Mucosa of descending colon (tissue), 3 donors: ENCODE results near the gene ACTC1. TPM values are rescaled to one million over a fixed set of nuclear protein-coding genes. Genes with fewer than 3 reads are reported as not detected.

Experiments
- ATAC-seq: fragments of 200-7000 bp; cut with Tn5 transposase; one replicate; pipeline ENCODE4 v1.9.1; 2020; ENCODE audit warnings: mild to moderate bottlenecking, moderate library complexity
- DNase-seq, 3 donors: peaks; one replicate each; pipeline ENCODE4 v3.0.0-alpha.2; 2020
- H3K36me3 ChIP-seq: fragments of 200-600 bp; one replicate; pipeline ENCODE4 v1.8.0; 2021; ENCODE audit warnings: low read depth, mild to moderate bottlenecking
- H3K4me1 ChIP-seq: fragments of 200-600 bp; one replicate; pipeline ENCODE4 v1.8.0; 2021; ENCODE audit warnings: low read depth, mild to moderate bottlenecking
- H3K4me3 ChIP-seq: fragments of 200-600 bp; one replicate; pipeline ENCODE4 v1.8.0; 2021; ENCODE audit warnings: mild to moderate bottlenecking
- H3K9me3 ChIP-seq: fragments of 200-600 bp; one replicate; pipeline ENCODE4 v1.8.0; 2021; ENCODE audit warnings: mild to moderate bottlenecking
- intact Hi-C, 2 donors: fragments of 100-400 bp; cut with DNase I in 1 of 2; cut with micrococcal nuclease in 1 of 2; formaldehyde crosslinking; loops; one replicate each; pipeline versions ENCODE4 v1.11.0 to v1.11.1; 2022; cut with DNase I, micrococcal nuclease
- long read RNA-seq, 2 donors: library from polyadenylated mRNA; unstranded; transcript quantifications; one replicate each; pipeline ENCODE4 v2.0.0, GENCODE V29; 2019 to 2021
- total RNA-seq, 3 donors: library from RNA; stranded (reverse); fragmentation: NEBNext Ultra II Directional in 2 of 3; extraction: Animal tissue kit (Norgen Biotek cat#: 25700) in 2 of 3; gene quantifications; one replicate each; pipeline versions ENCODE4 v1.2.1 to v1.2.4, GENCODE V29; 2021 to 2023
- TF ChIP-seq, protein P1 (sequence below): fragments of 200-600 bp; IDR thresholded peaks from one replicate; pipeline ENCODE4 v1.8.0; 2022; ENCODE audit warnings: antibody characterized with exemption, mild to moderate bottlenecking
- donor health status: DM: no; HTN: no; CAD: no; lungs with moderate emphysema.
- donor health status: DM: no; HTN: no; CAD: no.
- donor health status: DM: no; HTN: yes; CAD: no.

ACTC1 gene
- 10 to 100 TPM in 1 of 3 donors, 1 to 10 TPM in 1, under 1 TPM in 1; 0.64 to 10.7 (median 1.3) TPM for total RNA-seq
- long read RNA-seq, donor 1, partial matches to known transcripts, result 2 of 3 reads
- long read RNA-seq, donor 1, other reads (novel, unspliced or antisense), result 0 of 3 reads
- long read RNA-seq, donor 2, result 0 reads

- no peaks in the 10 kb centered on the region for H3K4me1 ChIP-seq
- H3K9me3 ChIP-seq, result no peaks in the 10 kb centered on the region
- intact Hi-C loops, result no loop called here
- peak in 1 of 3 donors; percentile 42 for DNase-seq
- TF ChIP-seq, protein P1, sequence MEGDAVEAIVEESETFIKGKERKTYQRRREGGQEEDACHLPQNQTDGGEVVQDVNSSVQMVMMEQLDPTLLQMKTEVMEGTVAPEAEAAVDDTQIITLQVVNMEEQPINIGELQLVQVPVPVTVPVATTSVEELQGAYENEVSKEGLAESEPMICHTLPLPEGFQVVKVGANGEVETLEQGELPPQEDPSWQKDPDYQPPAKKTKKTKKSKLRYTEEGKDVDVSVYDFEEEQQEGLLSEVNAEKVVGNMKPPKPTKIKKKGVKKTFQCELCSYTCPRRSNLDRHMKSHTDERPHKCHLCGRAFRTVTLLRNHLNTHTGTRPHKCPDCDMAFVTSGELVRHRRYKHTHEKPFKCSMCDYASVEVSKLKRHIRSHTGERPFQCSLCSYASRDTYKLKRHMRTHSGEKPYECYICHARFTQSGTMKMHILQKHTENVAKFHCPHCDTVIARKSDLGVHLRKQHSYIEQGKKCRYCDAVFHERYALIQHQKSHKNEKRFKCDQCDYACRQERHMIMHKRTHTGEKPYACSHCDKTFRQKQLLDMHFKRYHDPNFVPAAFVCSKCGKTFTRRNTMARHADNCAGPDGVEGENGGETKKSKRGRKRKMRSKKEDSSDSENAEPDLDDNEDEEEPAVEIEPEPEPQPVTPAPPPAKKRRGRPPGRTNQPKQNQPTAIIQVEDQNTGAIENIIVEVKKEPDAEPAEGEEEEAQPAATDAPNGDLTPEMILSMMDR, result no peak
- ATAC-seq, result peak; percentile 27
- H3K4me3 ChIP-seq, result no peak within 1 kb of the TSS
- H3K36me3 ChIP-seq, result no peaks in the 10 kb centered on the region
These were observed at the start of gene ACTC1 for GRCh38 chr15:34795267-34796081. TSS of gene ACTC1 (minus strand) at chr15:34795549. CDS start at chr15:34794808, 741 bp downstream.

- no peak for DNase-seq
- no peaks in the 10 kb centered on the region for H3K4me1 ChIP-seq
- H3K9me3 ChIP-seq, result no peaks in the 10 kb centered on the region
- TF ChIP-seq, protein P1, result no peak
- no peaks in the 10 kb centered on the region for H3K36me3 ChIP-seq
- H3K4me3 ChIP-seq, result no peak overlapping the region
- intact Hi-C loops, result no loop called here
- no peak for ATAC-seq
These were observed 45.9 kb upstream of the ACTC1 start for GRCh38 chr15:34841262-34841725.

GRCh38 chr15:34838282-34838681, 42.9 kb upstream of the ACTC1 start:
- TF ChIP-seq, protein P1, result no peak
- no peaks in the 10 kb centered on the region for H3K36me3 ChIP-seq
- H3K4me3 ChIP-seq, result no peak overlapping the region
- no peaks in the 10 kb centered on the region for H3K4me1 ChIP-seq
- no peaks in the 10 kb centered on the region for H3K9me3 ChIP-seq
- intact Hi-C loops, result no loop called here
- ATAC-seq (no peak), DNase-seq (no peak)

- Histone ChIP-seq H3K36me3 (no peaks in the 10 kb centered on the region), H3K4me1 (no peaks in the 10 kb centered on the region), H3K4me3 (no peak overlapping the region), H3K9me3 (no peaks in the 10 kb centered on the region)
- intact Hi-C loops, result no loop called here
- TF ChIP-seq, protein P1, result no peak
- no peak for DNase-seq
- ATAC-seq, result no peak
These were observed 42.1 kb upstream of the ACTC1 start for GRCh38 chr15:34837246-34838016.

- TF ChIP-seq, protein P1, result no peak
- ATAC-seq (no peak), DNase-seq (no peak)
- H3K4me3 ChIP-seq, result no peak overlapping the region
- H3K36me3 ChIP-seq, result no peaks in the 10 kb centered on the region
- H3K4me1 ChIP-seq, result no peaks in the 10 kb centered on the region
- intact Hi-C loops, result no loop called here
- H3K9me3 ChIP-seq, result no peaks in the 10 kb centered on the region
These were observed 33.0 kb upstream of the ACTC1 start for GRCh38 chr15:34828145-34828911.
